MM.1S (cell line): Measurements from ENCODE around the gene TMEM204.

Experiments
- EZH2 ChIP-seq: fragments of 300-600 bp; sonication (generic); optimal IDR thresholded peaks from 2 replicates; pipeline ENCODE3; 2017; ENCODE audit warnings: low read depth, mild to moderate bottlenecking, antibody characterized with exemption, low read length, mixed read lengths
- TF ChIP-seq, protein P1 (sequence below): fragments of 300-600 bp; sonication (generic); IDR thresholded peaks from 2 replicates; pipeline ENCODE4 v1.5.1; 2016; ENCODE audit warnings: antibody characterized with exemption, low read length, mixed read lengths

DNA sequence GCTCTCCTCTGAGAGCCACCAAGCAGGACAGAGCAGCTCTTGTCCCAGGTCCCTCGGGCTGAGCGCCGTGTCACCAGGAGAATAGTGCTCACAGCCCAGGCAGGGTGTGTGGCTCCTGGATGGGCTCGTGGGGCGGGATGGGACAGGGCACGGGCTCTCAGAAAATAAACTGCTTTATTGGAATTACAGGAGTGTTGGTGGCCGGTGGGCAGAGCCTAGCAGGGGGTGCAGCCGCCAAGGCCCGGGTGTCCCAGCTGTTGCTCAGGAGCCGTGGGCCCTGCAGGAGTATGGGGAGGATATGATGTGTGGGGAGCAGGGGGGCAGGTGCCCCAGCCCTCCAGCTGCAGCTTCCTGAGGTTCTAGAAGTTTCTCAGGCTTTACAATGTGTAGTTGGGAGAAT is 23.2 kb upstream of the TMEM204 start:
- TF ChIP-seq, protein P1, sequence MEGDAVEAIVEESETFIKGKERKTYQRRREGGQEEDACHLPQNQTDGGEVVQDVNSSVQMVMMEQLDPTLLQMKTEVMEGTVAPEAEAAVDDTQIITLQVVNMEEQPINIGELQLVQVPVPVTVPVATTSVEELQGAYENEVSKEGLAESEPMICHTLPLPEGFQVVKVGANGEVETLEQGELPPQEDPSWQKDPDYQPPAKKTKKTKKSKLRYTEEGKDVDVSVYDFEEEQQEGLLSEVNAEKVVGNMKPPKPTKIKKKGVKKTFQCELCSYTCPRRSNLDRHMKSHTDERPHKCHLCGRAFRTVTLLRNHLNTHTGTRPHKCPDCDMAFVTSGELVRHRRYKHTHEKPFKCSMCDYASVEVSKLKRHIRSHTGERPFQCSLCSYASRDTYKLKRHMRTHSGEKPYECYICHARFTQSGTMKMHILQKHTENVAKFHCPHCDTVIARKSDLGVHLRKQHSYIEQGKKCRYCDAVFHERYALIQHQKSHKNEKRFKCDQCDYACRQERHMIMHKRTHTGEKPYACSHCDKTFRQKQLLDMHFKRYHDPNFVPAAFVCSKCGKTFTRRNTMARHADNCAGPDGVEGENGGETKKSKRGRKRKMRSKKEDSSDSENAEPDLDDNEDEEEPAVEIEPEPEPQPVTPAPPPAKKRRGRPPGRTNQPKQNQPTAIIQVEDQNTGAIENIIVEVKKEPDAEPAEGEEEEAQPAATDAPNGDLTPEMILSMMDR: no peak
- no peak for TF ChIP-seq EZH2
